Renal pelvis (tissue), 12 donors: Measurements from ENCODE around the gene ZNF337. TPM values are rescaled to one million over a fixed set of nuclear protein-coding genes. Genes with fewer than 3 reads are reported as not detected.
A peak's percentile ranks its signal among the peaks of the same experiment; 100 is the strongest.
"Not testable (repeated sequence)": the region's sequence is repeated elsewhere in the genome, so short reads cannot be mapped to it uniquely, and the experiment has no call there.

ENCODE experiments used
- DNase-seq: peaks from one replicate; pipeline ENCODE4 v3.0.0-alpha.2; 2013
- long read RNA-seq, 16 experiments: transcript quantifications; one replicate each; lab custom pipeline, GENCODE V29; 2026
- polyA plus RNA-seq, 3 donors: library from polyadenylated mRNA; unstranded; fragments of 120-200 nt; gene quantifications; one replicate each; pipeline ENCODE4 v1.2.1, GENCODE V29; 2013; ENCODE audit not compliant: insufficient read length in 3 of 3

ZNF337 gene
- polyA plus RNA-seq, result 10 to 100 TPM; 25.2 to 36.5 (median 31.6) TPM
- long read RNA-seq, donor 1, partial matches to known transcripts, result 0 of 4 reads
- long read RNA-seq, donor 1, other reads (novel, unspliced or antisense), result 0 of 4 reads
- long read RNA-seq, donor 2, partial matches to known transcripts, result 0 of 3 reads
- long read RNA-seq, donor 2, other reads (novel, unspliced or antisense), result 0 of 3 reads
- long read RNA-seq, donor 3, partial matches to known transcripts, result 0 of 3 reads
- long read RNA-seq, donor 3, other reads (novel, unspliced or antisense), result 0 of 3 reads
- long read RNA-seq, donor 4, partial matches to known transcripts, result 0 of 4 reads
- long read RNA-seq, donor 4, other reads (novel, unspliced or antisense), result 0 of 4 reads
- long read RNA-seq, donor 5, partial matches to known transcripts, result 0 of 5 reads
- long read RNA-seq, donor 5, other reads (novel, unspliced or antisense), result 0 of 5 reads
- long read RNA-seq, donor 6, partial matches to known transcripts, result 0 of 7 reads
- long read RNA-seq, donor 6, other reads (novel, unspliced or antisense), result 0 of 7 reads
- long read RNA-seq, donor 7, transcript ZNF337-201 (5 exons, 3,205 nt), result major isoform, 8 of 10 reads
- long read RNA-seq, donor 7, partial matches to known transcripts, result 0 of 10 reads
- long read RNA-seq, donor 7, other reads (novel, unspliced or antisense), result 0 of 10 reads
- long read RNA-seq, donor 8, partial matches to known transcripts, result 0 of 2 reads
- long read RNA-seq, donor 8, other reads (novel, unspliced or antisense), result 0 of 2 reads
- long read RNA-seq, donor 9, partial matches to known transcripts, result 0 of 4 reads
- long read RNA-seq, donor 9, other reads (novel, unspliced or antisense), result 0 of 4 reads
- long read RNA-seq, donor 10, partial matches to known transcripts, result 0 of 5 reads
- long read RNA-seq, donor 10, other reads (novel, unspliced or antisense), result 0 of 5 reads
- long read RNA-seq, donor 11, partial matches to known transcripts, result 0 of 1 reads
- long read RNA-seq, donor 11, other reads (novel, unspliced or antisense), result 0 of 1 reads
- long read RNA-seq, donor 12, transcript ZNF337-201 (5 exons, 3,205 nt), result major isoform, 5 of 19 reads
- long read RNA-seq, donor 12, partial matches to known transcripts, result 0 of 19 reads
- long read RNA-seq, donor 12, other reads (novel, unspliced or antisense), result 12 of 19 reads
- long read RNA-seq, donor 13, transcript ZNF337-201 (5 exons, 3,205 nt), result major isoform, 5 of 7 reads
- long read RNA-seq, donor 13, partial matches to known transcripts, result 0 of 7 reads
- long read RNA-seq, donor 13, other reads (novel, unspliced or antisense), result 0 of 7 reads
- long read RNA-seq, donor 14, transcript ZNF337-201 (5 exons, 3,205 nt), result major isoform, 10 of 13 reads
- long read RNA-seq, donor 14, partial matches to known transcripts, result 0 of 13 reads
- long read RNA-seq, donor 14, other reads (novel, unspliced or antisense), result 0 of 13 reads
- long read RNA-seq, donor 15, partial matches to known transcripts, result 0 of 5 reads
- long read RNA-seq, donor 15, other reads (novel, unspliced or antisense), result 0 of 5 reads
- long read RNA-seq, donor 16, transcript ZNF337-201 (5 exons, 3,205 nt), result major isoform, 6 of 7 reads
- long read RNA-seq, donor 16, partial matches to known transcripts, result 0 of 7 reads
- long read RNA-seq, donor 16, other reads (novel, unspliced or antisense), result 0 of 7 reads

DNA sequence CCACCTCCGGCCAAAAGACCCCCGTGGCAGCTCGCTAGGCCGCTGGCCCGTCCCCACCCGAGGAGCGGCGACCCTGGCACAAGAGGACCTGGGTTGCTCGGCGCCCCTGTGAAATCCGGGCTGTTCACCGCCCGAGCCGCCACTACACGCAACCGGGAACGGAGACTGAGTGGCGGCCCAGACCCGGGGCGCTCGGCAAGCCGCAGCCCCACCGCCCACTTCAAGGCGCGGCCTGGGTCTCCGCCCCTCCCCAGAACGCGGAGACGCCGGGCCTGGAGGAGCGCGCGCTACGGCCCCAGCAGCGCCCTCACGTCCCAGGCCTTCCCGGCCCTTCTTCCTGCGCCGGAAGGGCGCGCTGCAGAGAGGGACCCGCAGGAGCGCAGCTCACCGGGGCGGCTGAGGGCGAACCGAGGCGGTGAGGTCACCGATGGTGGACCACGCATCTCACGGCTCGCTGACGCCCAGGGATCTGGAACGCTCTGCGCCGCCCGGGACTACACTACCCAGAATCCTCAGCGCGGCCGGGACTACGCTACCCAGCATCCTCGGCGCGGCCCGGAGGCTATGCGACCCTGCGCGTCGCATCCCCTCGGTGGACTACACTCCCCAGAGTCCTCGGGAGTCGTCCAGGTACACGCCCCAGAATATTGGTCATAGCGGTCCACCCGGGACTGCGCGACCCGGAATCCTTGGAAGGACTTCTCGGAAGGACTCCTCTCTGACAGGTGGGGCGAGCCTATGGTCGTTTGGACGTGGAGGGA lies at the start of gene ZNF337:
Gene ZNF337, minus strand, starts transcription at position 483 of the 761 bp plus-strand sequence. CDS start 10,436 bp downstream, outside the sequence.
- peak; percentile 95 for DNase-seq

DNA sequence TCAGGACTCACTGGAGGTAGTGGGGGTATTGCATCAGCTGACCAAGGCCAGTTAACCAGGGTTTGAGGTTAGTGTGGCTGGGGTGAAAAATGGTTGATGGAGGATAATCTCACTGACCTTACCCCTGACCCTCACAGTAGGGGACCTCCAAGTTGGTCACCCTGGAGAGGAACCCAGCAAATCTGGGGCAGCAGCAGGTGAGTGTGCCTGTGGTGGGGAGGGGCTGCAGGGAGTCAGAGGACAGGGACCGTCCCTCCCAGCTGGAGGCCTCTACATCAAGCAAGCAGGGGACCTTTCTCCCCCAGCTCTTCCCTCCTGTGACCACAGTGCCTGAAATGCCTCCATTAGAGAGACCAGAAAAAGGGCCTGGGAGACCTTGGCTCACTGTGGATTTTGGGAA lies 49.1 kb upstream of the ZNF337 start:
- no peak for DNase-seq

DNA sequence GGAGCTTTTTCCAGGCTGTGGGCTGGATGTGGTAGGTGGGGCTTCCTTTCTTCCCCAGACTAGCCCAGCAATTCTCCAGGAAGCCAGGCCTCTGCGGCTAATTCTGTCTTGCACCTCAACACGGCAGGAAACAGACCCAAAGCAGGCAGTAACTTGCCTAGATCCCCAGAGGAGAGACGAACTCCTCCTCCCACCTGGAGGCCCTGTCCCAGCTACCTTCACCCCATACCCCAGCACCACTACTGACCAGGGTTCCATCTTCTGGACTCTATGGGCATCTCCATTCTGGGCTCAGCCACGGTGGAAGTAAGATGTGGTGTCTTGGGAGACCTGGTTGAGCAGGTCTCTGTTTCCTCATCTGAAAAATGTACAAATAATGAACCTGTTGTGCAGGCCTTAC lies 48.4 kb upstream of the ZNF337 start:
- DNase-seq, result no peak

DNA sequence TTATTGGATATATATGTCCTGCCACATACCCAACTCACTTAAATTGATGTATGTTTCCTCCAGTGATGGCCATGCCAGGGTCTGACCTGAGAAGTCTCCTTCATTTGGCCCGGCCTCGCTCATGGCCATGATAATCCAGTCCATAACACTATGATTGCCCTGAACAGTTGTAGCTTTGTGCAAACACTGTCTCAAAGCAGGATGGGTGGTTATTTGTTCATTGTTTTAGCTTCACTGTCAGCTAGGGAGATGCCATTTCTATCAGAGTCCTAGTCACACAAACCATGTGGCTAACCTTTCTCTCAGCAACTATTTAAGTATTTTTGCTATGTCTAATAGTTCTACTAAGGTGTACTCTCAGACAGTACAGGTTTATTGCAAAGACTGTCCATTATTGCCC lies 47.6 kb upstream of the ZNF337 start:
- DNase-seq, result no peak

DNA sequence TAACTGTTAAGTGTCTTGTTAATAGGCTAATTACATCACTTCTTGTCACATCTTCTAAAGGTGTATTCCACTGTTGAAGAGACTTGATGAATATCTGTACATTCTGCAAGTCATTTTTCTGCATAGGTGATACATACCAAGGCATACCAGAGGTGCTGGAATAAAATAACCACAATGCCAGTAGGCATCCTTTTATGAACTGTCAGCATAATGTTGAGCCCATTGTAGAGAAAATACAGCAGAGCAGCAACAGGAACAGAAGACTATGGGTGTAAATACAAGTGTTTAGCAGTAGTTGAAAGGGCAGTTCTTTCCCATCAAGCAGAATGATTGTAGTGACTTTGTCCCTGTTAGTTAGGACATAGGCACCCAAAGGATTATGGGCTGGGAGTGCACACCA lies 44.4 kb upstream of the ZNF337 start:
- no peak for DNase-seq

DNA sequence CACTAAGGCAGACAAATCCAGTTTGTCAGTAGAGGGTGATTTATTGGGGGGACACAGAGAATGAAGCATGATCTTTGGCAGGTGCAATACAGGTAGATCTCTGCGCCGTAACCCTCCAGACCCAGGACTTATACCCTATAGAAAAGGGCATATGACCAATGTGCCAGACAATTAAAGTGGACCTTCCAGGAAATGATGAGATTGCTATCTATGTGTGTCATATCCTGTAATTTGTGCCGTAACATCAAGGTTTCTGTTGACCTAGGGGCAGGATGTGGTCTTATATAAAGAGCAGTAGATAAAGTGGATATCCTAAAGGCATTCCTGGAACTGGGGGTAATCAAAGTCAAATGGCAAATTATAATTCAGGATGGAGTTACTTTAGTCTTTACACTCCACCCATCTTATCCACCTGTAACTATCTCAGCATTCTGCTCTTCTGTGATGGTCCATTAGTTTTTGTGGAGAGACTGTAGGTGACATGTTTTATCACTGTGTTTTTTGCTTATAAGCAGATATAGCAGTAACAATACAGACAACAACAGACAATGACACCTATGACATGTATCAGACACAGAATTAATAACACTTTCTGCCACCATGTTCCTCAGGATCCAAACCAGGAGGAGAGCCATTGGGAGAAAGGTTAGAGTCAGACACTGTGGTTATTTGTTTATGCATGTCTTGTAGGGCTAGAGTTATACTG lies 43.1 kb upstream of the ZNF337 start:
- no peak for DNase-seq

DNA sequence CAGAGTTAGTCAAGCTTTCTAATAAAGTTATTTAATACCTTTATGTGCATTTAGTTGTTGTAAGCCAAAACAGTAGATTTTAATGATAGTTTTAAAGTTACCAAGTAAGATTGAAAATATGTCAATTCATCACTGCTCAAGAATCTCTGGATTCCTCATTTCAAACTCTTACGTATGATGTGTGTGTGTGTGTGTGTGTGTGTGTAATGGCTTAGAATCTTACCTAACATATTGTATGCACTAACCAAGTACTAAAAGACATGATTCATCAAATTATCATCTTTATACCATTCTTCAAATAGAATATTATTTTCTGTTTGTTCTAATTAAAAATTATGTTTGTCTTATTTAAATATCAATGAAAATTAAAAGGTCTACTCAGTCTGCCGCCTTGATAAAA lies 41.5 kb upstream of the ZNF337 start:
- no peak for DNase-seq

DNA sequence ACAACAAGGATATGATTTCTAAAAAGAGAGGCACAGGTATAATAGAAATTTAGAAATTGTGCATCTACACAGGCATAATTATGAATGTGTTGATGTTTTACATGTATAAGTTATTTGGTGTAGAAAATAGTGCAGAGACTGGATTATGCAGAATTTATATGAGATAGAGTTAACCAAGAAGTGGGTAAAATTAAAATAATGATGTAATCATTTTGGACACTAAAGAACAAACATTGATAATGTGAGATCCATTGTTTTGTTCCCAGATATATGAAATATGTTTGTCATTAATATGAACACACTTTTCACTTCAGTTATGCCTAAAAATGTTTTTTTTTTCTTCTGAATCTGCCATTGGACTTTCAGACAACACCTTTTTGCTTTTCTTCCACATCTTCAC lies 37.2 kb upstream of the ZNF337 start:
- no peak for DNase-seq

DNA sequence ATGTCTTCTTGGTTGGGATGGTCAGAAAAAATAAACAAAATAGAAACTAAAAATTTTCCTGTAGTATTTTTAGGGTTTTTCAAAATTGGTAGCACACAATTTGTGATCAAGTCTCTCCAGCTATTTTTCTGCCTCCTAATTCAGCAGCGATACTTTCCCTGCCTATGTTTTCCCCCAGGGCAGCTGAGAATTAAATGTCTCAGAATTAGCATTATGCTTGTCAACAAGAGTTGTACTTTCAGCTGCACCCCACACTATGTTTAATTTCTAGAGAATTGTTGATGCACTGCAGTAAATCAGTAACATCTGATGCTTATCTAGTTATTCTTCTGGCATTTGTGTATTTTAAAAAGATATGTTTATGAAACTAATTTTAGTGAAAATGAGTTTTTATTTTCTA lies 34.2 kb upstream of the ZNF337 start:
- DNase-seq, result no peak

DNA sequence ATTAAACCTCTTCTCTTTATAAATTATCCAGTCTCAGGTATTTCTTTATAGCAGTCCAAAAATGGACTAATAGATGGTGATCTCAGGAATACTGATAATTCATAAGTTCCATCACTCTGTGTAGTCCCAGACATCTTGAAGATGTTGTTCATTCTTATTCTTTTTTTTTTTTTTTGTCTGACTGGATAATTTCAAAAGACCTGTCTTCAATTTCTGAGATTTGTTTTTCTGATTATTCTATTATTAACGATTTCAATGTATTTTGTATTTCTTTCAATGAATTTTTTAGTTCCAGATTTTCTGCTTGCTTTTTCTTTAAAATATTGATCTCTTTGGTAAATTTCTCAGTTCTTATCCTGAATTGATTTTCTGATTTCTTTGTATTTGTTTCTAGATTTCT lies 29.7 kb upstream of the ZNF337 start:
- no peak for DNase-seq

DNA sequence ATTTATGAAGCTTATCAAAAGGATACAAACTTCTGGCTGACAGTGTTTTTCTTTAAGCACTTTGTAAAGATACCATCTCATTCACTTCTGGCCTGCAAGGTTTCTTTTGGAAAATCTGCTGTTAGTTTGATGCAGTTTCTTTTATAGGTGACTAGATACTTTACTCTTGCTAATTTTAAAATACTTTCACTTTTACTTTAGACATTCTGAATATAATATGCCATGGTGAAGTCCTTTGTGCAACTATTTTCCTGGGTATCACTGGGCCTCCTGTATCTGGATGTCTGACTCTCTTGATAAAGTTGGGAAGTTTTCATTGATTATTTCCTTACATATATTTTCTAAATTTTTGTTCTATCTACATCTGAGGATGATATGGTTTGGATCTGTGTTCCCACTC lies 29.0 kb upstream of the ZNF337 start:
- DNase-seq, result no peak

DNA sequence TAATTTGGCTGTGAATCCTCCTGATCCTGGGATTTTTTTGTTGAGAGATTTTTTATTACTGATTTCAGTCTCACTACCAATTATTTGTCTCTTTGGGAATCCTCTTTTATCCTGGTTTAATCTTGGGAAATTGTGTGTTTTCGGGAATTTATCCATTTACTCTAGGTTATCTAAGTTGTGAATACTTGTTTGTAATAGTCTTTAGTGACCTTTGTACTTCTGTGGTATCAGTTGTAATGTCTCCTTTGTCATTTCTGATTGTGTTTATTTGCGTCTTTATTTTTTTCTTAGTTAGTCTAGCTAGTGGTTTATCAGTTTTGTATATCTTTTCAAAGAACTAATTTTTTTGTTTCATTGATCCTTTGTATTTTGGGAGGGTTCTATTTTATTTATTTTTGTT lies 27.3 kb upstream of the ZNF337 start:
- no peak for DNase-seq

DNA sequence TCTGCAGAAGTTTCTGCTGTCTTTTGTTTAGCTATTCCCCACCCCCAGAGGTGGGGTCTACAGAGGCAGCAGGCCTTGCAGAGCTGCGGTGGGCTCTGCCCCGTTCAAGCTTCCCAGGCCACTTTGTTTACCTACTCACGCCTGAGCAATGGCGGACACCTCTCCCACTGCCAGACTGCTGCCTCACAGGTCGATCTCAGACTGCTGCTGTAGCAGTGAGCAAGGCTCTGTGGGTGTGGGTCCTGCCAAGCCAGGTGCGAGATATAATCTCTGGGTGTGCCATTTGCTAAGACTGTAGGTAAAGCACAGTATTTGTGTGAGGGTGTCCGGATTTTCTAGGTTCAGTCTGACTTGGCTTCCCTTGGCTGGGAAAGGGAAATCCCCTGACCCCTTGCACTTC lies 23.6 kb upstream of the ZNF337 start:
- DNase-seq, result no peak

DNA sequence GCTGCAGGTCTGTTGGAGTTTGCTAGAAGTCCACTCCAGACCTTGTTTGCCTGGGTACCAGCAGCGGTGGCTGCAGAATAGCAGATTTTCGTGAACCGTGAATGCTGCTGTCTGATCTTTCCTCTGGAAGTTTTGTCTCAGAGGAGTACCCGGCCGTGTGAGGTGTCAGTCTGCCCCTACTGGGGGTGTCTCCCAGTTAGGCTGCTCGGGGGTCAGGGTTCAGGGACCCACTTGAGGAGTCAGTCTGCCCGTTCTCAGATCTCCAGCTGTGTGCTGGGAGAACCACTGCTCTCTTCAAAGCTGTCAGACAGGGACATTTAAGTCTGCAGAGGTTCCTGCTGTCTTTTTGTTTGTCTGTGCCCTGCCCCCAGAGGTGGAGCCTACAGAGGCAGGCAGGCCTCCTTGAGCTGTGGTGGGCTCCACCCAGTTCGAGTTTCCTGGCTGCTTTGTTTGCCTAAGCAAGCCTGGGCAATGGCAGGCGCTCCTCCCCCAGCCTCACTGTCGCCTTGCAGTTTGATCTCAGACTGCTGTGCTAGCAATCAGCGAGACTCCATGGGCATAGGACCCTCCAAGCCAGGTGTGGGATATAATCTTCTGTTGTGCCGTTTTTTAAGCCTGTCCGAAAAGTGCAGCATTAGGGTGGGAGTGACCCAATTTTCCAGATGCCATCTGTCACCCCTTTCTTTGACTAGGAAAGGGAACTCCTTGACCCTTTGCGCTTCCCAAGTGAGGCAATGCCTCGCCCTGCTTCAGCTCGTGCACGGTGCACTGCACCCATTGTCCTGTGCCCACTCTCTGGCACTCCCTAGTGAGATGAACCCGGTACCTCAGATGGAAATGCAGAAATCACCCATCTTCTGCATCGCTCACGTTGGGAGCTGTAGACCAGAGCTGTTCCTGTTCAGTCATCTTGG lies 22.5 kb upstream of the ZNF337 start:
- not testable (repeated sequence) for DNase-seq

DNA sequence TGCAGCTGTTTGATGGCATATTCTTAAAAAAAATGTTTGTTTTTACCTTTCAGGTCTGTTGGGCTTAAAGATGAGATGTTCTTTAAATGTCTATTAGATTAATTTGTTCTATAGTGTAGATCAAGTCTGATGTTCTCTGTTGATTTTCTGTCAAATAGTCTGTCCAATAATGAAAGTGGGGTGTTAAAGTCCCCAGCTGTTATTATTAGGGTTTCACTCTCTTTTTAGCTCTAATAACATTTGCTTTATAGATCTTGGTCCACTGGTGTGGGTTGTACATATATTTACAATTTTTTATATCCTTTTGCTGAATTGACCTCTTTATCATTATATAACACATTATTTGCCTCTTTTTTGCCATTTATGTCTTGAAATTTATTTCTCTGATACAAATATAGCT lies 11.0 kb upstream of the ZNF337 start:
- DNase-seq, result no peak

DNA sequence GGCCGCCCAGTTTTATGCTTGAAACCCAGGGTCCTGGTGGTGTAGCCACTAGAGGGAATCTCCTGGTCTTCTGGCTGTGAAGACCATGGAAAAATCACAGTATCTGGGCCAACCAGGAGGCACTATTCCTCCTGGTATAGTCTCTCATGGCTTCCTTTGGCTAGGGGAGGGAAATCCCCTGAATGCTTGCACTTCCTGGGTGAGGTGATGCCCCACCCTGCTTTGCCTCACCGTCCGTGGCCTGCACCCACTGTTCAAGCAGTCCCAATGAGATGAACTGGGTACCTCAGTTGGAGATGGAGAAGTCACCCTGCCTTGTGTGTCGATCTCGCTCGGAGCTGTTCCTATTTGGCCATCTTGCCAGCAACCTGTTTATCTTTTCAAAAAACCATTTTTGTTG lies 10.1 kb upstream of the ZNF337 start:
- no peak for DNase-seq

DNA sequence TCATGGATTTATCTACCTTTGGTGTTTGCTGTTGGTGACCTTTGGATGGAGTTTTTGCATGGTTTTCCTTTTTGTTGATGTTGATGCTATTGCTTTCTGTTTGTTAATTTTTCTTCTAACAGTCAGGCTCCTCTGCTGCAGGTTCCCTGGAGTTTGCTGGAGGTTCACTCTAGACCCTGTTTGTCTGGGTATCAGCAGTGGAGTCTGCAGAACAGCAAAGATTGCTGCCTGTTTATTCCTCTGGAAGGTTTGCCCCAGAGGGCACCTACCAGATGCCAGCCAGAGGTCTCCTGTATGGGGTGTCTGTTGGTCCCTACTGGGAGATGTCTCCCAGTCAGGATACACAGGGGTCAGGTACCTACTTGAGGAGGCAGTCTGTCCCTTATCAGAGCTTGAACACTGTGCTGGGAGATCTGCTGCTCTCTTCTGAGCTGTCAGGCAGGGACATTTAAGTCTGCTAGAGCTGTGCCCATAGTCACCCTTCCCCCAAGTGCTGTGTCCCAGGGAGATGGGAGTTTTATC lies 9.2 kb upstream of the ZNF337 start:
- no peak for DNase-seq

DNA sequence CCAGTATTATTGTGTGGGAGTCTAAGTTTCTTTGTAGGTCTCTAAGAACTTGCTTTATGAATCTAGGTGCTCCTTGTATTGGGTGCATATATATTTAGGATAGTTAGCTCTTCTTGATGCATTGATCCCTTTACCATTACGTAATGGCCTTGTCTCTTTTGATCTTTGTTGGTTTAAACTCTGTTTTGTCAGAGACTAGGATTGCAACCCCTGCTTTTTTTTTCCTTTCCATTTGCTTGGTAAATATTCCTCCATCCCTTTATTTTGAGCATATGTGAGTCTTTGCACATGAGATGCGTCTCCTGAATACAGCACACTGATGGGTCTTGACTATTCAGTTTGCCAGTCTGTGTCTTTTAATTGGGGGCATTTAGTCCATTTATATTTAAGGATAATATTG lies 7.7 kb upstream of the ZNF337 start:
- DNase-seq, result not testable (repeated sequence)
